Heart left ventricle (tissue), 16 donors: ENCODE measurements around the gene DDA1. TPM values are rescaled to one million over a fixed set of nuclear protein-coding genes. Genes with fewer than 3 reads are reported as not detected.
"Not testable (repeated sequence)": the region's sequence is repeated elsewhere in the genome, so short reads cannot be mapped to it uniquely, and the experiment has no call there.

Source experiments
- ATAC-seq, 4 donors: fragments of 200-7000 bp; cut with Tn5 transposase; one replicate each; pipeline ENCODE4 v1.9.1; 2020 to 2022; ENCODE audit warnings: moderate library complexity in 4 of 4, mild to moderate bottlenecking in 3 of 4, moderate number of reproducible peaks in 1 of 4
- DNase-seq, 5 donors: peaks; one replicate each; pipeline ENCODE4 v3.0.0-alpha.2; 2020
- H3K27ac ChIP-seq, 12 donors: fragments of 200-600 bp; sonication (generic) in 4 of 12; one replicate each; pipeline versions ENCODE4 v1.5.0 to v1.8.0; 2016 to 2022; ENCODE audit warnings: mild to moderate bottlenecking in 2 of 12
- H3K27me3 ChIP-seq, 9 donors: fragments of 200-600 bp; sonication (generic) in 2 of 9; one replicate each; pipeline versions ENCODE4 v1.5.1 to v1.8.0; 2016 to 2022; ENCODE audit warnings: mild to moderate bottlenecking in 3 of 9
- H3K36me3 ChIP-seq, 9 donors: fragments of 200-600 bp; sonication (generic) in 2 of 9; one replicate each; pipeline versions ENCODE4 v1.5.0 to v1.8.0; 2018 to 2022; ENCODE audit warnings: mild to moderate bottlenecking in 2 of 9
- H3K4me1 ChIP-seq, 12 donors: fragments of 200-600 bp; sonication (generic) in 4 of 12; one replicate each; pipeline versions ENCODE4 v1.5.0 to v1.8.0; 2016 to 2022; ENCODE audit warnings: mild to moderate bottlenecking in 3 of 12
- H3K4me3 ChIP-seq, 12 donors: fragments of 200-600 bp; sonication (generic) in 4 of 12; one replicate each; pipeline versions ENCODE4 v1.5.0 to v1.8.0; 2017 to 2022; ENCODE audit warnings: mild to moderate bottlenecking in 9 of 12, moderate library complexity in 4 of 12
- H3K9me3 ChIP-seq, 12 donors: fragments of 200-600 bp; sonication (generic) in 4 of 12; one replicate each; pipeline versions ENCODE4 v1.5.0 to v1.8.0; 2016 to 2022; ENCODE audit warnings: mild to moderate bottlenecking in 1 of 12
- POLR2A ChIP-seq, 2 donors: fragments of 450-650 bp; IDR thresholded peaks; one replicate each; pipeline ENCODE4 v1.6.1; 2017; ENCODE audit warnings: antibody characterized with exemption in 2 of 2, mild to moderate bottlenecking in 2 of 2, moderate library complexity in 2 of 2
- WGBS, 4 donors: extraction: QIAGEN DNeasy Blood & Tissue Kit in 2 of 4; methylation state at CpG; one replicate each; pipeline versions ENCODE4 v1.1.5 to v1.1.7; 2013 to 2018; 5-methylcytosine and 5-hydroxymethylcytosine counted together
- intact Hi-C, 10 donors: fragments of 100-400 bp; cut with DNase I; formaldehyde crosslinking; loops; one replicate each; pipeline versions ENCODE4 v1.11.1 to v1.14.2; 2022
- polyA plus RNA-seq, 2 donors: library from polyadenylated mRNA; stranded (reverse); fragments of 200-250 nt; gene quantifications; one replicate each; pipeline ENCODE4 v1.2.3, GENCODE V29; 2013
- total RNA-seq, 9 donors: library from RNA; depleted of rRNA in 2 of 9; stranded (reverse); fragments of >200 nt in 2 of 9; fragmentation: NEBNext Ultra II Directional in 3 of 9; extraction: Animal tissue kit (Norgen Biotek cat#: 25700) in 3 of 9; gene quantifications; one replicate each; pipeline versions ENCODE4 v1.1.0 to v1.2.4, GENCODE V29; 2016 to 2023
- TF ChIP-seq, protein P1 (sequence below), 12 donors: fragments of 200-600 bp; sonication (generic) in 4 of 12; IDR thresholded peaks; one replicate each; pipeline versions ENCODE4 v1.5.0 to v1.8.0; 2018 to 2022; ENCODE audit warnings: antibody characterized with exemption in 12 of 12, mild to moderate bottlenecking in 5 of 12
- donor health status: ischemic (EF 13 %, LVEDD 7.1; RV severe dilation, severe dysfunction).
- donor health status: healthy with polysubstance abuse.
- donor health status: DM: no; HTN: yes; CAD: no.
- donor health status: DM: no; HTN: no; CAD: no.
- donor health status: ischemic (EF 25% LVEDD 6.9; RV normal size, moderate dysfunction).
- donor health status: ischemic (EF 25% LVEDD 5.7; RV mildly dilated, moderate dysfunction).
- donor health status: healthy.
- donor health status: DM: yes; HTN: yes; CAD: no.
- donor health status: ischemic (EF 35%, LVEDD 5.7; RV mildly dilated, moderate dysfunction).
- donor health status: nonischemic (EF 11% LVEDD 7.7; RV severe dilation, severe dysfunction).
- donor health status: DM: yes; HTN: yes; CAD: no.
- donor health status: PGD.
- donor health status: ischemic (EF 29% LVEDD 5.4; RV normal size, mild dysfunction).
- donor health status: nonischemic (EF 23%, LVEDD 6.1; RV moderate dilation, normal function).

Gene DDA1
- total and polyA plus RNA-seq, 11 donors = 13.9 to 84.6 (median 36.5) TPM

DNA sequence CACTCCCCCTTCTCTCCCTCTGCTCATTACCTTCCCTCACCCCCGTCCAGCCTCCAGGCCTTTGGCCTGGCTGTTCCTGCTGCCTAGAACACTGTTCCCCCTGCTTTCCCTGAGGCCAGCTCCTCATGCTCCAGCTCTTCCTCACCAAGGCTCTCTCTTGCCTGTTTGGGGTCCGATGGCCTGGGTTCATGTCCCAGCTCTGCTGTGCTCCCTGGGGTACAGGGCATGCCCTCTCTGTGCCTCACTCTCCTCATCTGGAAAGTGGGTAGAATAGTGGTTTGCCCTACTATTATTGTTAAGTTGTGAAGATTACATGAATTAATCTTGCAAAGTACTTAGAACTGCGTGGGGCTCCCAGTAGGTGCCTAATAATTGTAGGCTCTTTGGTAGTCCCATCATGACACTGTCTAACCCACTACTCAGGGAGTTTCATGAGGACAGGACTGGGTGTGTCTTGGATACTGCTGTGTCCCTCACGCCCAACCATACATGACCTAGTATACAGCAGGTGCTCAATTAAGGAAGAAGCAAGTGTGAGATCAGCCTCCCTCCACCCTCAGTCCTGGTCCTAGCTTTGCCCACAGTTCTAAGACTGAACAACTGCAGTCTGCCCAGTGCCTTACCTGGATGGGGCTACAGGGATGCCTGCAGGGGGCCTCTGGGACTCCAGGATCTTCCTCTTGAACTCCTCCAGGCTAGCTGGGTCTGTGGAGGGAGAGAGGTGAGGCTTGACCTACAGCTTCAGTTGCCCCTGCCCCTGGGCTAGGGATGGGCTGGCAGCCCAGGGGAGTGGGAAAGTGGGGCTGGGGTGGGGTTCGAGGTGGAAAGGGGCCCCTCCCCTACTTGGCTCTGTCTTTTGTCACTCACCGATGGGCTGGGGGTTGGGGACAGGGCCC lies 50.8 kb downstream of the DDA1 start:
- TF ChIP-seq POLR2A (IDR thresholded peaks at IDR 0.05) = no peak
- TF ChIP-seq, protein P1, sequence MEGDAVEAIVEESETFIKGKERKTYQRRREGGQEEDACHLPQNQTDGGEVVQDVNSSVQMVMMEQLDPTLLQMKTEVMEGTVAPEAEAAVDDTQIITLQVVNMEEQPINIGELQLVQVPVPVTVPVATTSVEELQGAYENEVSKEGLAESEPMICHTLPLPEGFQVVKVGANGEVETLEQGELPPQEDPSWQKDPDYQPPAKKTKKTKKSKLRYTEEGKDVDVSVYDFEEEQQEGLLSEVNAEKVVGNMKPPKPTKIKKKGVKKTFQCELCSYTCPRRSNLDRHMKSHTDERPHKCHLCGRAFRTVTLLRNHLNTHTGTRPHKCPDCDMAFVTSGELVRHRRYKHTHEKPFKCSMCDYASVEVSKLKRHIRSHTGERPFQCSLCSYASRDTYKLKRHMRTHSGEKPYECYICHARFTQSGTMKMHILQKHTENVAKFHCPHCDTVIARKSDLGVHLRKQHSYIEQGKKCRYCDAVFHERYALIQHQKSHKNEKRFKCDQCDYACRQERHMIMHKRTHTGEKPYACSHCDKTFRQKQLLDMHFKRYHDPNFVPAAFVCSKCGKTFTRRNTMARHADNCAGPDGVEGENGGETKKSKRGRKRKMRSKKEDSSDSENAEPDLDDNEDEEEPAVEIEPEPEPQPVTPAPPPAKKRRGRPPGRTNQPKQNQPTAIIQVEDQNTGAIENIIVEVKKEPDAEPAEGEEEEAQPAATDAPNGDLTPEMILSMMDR (IDR thresholded peaks at IDR 0.05) = no peak
- intact Hi-C loops = no loop called here
- no peak for ATAC-seq

GRCh38 chr19:17363852-17364605 lies 54.7 kb downstream of the DDA1 start:
- H3K4me1 ChIP-seq, H3K27me3 ChIP-seq, H3K9me3 ChIP-seq, DNase-seq, H3K27ac ChIP-seq, ATAC-seq, H3K36me3 ChIP-seq, H3K4me3 ChIP-seq, intact Hi-C loops: not testable (repeated sequence)
- WGBS, 4 donors = 91 to 97% (median 94%) methylated on average over 20 of the region's 20 CpGs

More for the DNA sequence above, 50.8 kb downstream of the DDA1 start:
- 81 to 91% (median 87%) methylated on average over 5 to 6 of the region's 6 CpGs for WGBS, 4 donors
- H3K4me3 ChIP-seq = no peak overlapping the region
- no peak for DNase-seq
- no peaks in the 10 kb centered on the region for H3K36me3 ChIP-seq
- no peaks in the 10 kb centered on the region for H3K27me3 ChIP-seq
- peaks cover 0 to 15% (median 0%) of the 10 kb centered on the region in 12 donors for H3K4me1 ChIP-seq
- H3K9me3 ChIP-seq = no peaks in the 10 kb centered on the region
- H3K27ac ChIP-seq = no peak overlapping the region

DNA sequence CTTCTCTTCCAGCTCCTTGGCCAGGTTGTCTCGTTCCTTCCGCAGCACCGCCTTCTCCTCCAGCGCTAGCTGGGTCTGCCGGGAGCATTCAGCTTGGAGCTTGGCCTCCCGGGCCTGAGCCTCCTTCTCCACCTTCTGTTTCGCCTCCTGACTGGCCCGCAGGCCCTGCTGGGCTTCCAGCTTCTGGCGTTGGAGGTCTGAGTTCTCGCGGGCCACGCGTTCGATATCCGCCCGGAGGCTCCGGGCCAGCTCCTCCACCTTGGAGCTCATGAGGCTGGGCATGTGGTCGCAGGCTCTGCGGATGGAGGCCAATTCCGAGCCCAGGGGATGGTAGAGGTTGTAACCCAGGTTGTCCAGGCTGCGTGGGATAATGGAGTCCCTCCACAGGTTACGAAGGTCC lies 56.0 kb downstream of the DDA1 start:
- intact Hi-C loops = no loop called here
- 92 to 97% (median 95%) methylated on average over 21 to 22 of the region's 22 CpGs for WGBS, 4 donors
- DNase-seq (no peak), ATAC-seq (no peak)
- Histone ChIP-seq H3K9me3 (no peaks in the 10 kb centered on the region), H3K27ac (no peak overlapping the region), H3K4me1 (peaks cover 0 to 10% (median 0%) of the 10 kb centered on the region in 12 donors), H3K27me3 (no peaks in the 10 kb centered on the region), H3K4me3 (no peak overlapping the region), H3K36me3 (no peaks in the 10 kb centered on the region)
- TF ChIP-seq POLR2A (IDR thresholded peaks at IDR 0.05) = no peak
- TF ChIP-seq, protein P1 (IDR thresholded peaks at IDR 0.05) = no peak

DNA sequence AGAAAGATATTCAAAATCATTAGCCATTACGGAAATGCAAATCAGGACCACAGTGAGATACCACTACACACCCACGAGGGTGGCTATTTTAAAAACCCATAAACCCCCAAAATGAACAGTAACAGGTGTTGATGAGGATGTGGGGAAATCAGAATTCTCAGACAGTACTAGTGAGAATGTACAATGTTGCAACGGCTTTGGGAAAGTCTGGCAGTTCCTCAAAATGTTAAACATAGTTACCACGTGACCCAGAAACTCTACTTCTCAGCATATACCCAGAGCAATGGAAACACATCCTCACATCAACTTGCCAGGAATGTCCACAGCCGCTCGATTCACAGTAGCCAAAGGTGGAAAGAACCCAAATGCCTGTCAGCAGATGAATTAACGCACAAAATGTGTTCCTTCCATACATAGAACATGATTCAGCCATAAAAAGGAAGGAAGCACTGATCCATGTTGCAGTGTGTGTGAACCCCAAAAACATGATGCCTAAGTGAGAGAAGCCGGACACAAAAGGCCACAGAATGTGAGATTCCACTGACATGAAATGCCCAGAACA lies 60.7 kb downstream of the DDA1 start:
- H3K4me1 ChIP-seq = peaks cover 0 to 13% (median 0%) of the 10 kb centered on the region in 12 donors
- H3K27me3 ChIP-seq = no peaks in the 10 kb centered on the region
- H3K4me3 ChIP-seq = no peak overlapping the region
- H3K27ac ChIP-seq = peak overlapping the region in 1 of 12 donors; percentile 32
- no peak for TF ChIP-seq POLR2A (IDR thresholded peaks at IDR 0.05)
- TF ChIP-seq, protein P1 (IDR thresholded peaks at IDR 0.05) = no peak
- intact Hi-C loops = no loop called here
- DNase-seq (no peak), ATAC-seq (peak; percentile 24 to 59 (median 42))
- H3K9me3 ChIP-seq = no peaks in the 10 kb centered on the region
- H3K36me3 ChIP-seq = no peaks in the 10 kb centered on the region
- 40 to 51% (median 44%) methylated on average over 8 of the region's 8 CpGs for WGBS, 4 donors

Other genes with a start within 250 kb of the DDA1 start
- gene HAUS8, start 234.1 kb upstream of the DDA1 start, total RNA-seq = 1 to 10 TPM; 2.1 to 9.2 (median 4.7) TPM
- 1 to 10 TPM; 4.2 to 5.1 TPM for gene HAUS8, start 234.1 kb upstream of the DDA1 start, polyA plus RNA-seq
- 10 to 100 TPM; 24.2 to 89.4 (median 31.3) TPM for gene MYO9B, start 233.8 kb upstream of the DDA1 start, total RNA-seq
- 10 to 100 TPM; 26.9 to 39.6 TPM for gene MYO9B, start 233.8 kb upstream of the DDA1 start, polyA plus RNA-seq
- gene USE1, start 94.2 kb upstream of the DDA1 start, total RNA-seq = 10 to 100 TPM; 22.5 to 34.4 (median 25.8) TPM
- gene USE1, start 94.2 kb upstream of the DDA1 start, polyA plus RNA-seq = 10 to 100 TPM; 60.6 to 69.6 TPM
- 10 to 100 TPM in 6 of 9 donors, 1 to 10 TPM in 3; 8.7 to 27.2 (median 16.8) TPM for gene OCEL1, start 83.3 kb upstream of the DDA1 start, total RNA-seq
- gene OCEL1, start 83.3 kb upstream of the DDA1 start, polyA plus RNA-seq = 10 to 100 TPM; 15.6 to 35.2 TPM
- gene NR2F6, start 63.6 kb upstream of the DDA1 start, total RNA-seq = 100 to 1,000 TPM in 2 of 9 donors, 10 to 100 TPM in 7; 34.7 to 117 (median 47.0) TPM
- 10 to 100 TPM; 30.8 to 38.3 TPM for gene NR2F6, start 63.6 kb upstream of the DDA1 start, polyA plus RNA-seq
- 10 to 100 TPM in 1 of 9 donors, 1 to 10 TPM in 8; 3.7 to 14.6 (median 7.3) TPM for gene USHBP1, start 44.8 kb upstream of the DDA1 start, total RNA-seq
- 10 to 100 TPM; 11.1 to 12.4 TPM for gene USHBP1, start 44.8 kb upstream of the DDA1 start, polyA plus RNA-seq
- gene BABAM1, start 42.1 kb upstream of the DDA1 start, total RNA-seq = 10 to 100 TPM; 60.9 to 92.4 (median 75.9) TPM
- gene BABAM1, start 42.1 kb upstream of the DDA1 start, polyA plus RNA-seq = 10 to 100 TPM; 67.2 to 73.5 TPM
- gene ANKLE1, start 27.7 kb upstream of the DDA1 start, total RNA-seq = under 1 TPM in 7 of 9 donors, not detected in 2; 0.07 to 0.44 (median 0.23) TPM
- under 1 TPM; 0.08 to 0.36 TPM for gene ANKLE1, start 27.7 kb upstream of the DDA1 start, polyA plus RNA-seq
- 10 to 100 TPM in 5 of 9 donors, 1 to 10 TPM in 4; 7.4 to 21.8 (median 10.3) TPM for gene ABHD8, start 6.1 kb upstream of the DDA1 start, total RNA-seq
- gene ABHD8, start 6.1 kb upstream of the DDA1 start, polyA plus RNA-seq = 10 to 100 TPM; 11.6 to 19.2 TPM
- gene MRPL34, start 3.7 kb upstream of the DDA1 start, total RNA-seq = 100 to 1,000 TPM in 8 of 9 donors, 10 to 100 TPM in 1; 97.8 to 389 (median 174) TPM
- 100 to 1,000 TPM; 296 to 325 TPM for gene MRPL34, start 3.7 kb upstream of the DDA1 start, polyA plus RNA-seq
- gene ANO8, start 25.3 kb downstream of the DDA1 start, total RNA-seq = 10 to 100 TPM in 2 of 9 donors, 1 to 10 TPM in 7; 6.4 to 11.0 (median 7.9) TPM
- 1 to 10 TPM; 4.8 to 8.3 TPM for gene ANO8, start 25.3 kb downstream of the DDA1 start, polyA plus RNA-seq
- 10 to 100 TPM in 7 of 9 donors, 1 to 10 TPM in 2; 6.3 to 20.1 (median 11.3) TPM for gene GTPBP3, start 28.0 kb downstream of the DDA1 start, total RNA-seq
- 10 to 100 TPM in 1 of 2 donors, 1 to 10 TPM in 1; 8.9 to 13.0 TPM for gene GTPBP3, start 28.0 kb downstream of the DDA1 start, polyA plus RNA-seq
- 10 to 100 TPM in 4 of 9 donors, 1 to 10 TPM in 5; 7.1 to 52.8 (median 9.5) TPM for gene PLVAP, start 67.8 kb downstream of the DDA1 start, total RNA-seq
- gene PLVAP, start 67.8 kb downstream of the DDA1 start, polyA plus RNA-seq = 10 to 100 TPM; 26.4 to 50.1 TPM
- under 1 TPM in 2 of 9 donors, not detected in 7; 0.37 to 0.53 TPM for gene CCDC194, start 84.6 kb downstream of the DDA1 start, total RNA-seq
- gene CCDC194, start 84.6 kb downstream of the DDA1 start, polyA plus RNA-seq = under 1 TPM in 1 of 2 donors, not detected in 1; 0.23 TPM
- gene BST2, start 96.1 kb downstream of the DDA1 start, total RNA-seq = 100 to 1,000 TPM in 1 of 9 donors, 10 to 100 TPM in 8; 28.6 to 116 (median 49.4) TPM
- 10 to 100 TPM; 37.1 to 64.1 TPM for gene BST2, start 96.1 kb downstream of the DDA1 start, polyA plus RNA-seq
- gene MVB12A, start 110.5 kb downstream of the DDA1 start, total RNA-seq = 10 to 100 TPM; 11.8 to 41.5 (median 18.5) TPM
- 10 to 100 TPM; 30.7 to 46.5 TPM for gene MVB12A, start 110.5 kb downstream of the DDA1 start, polyA plus RNA-seq
- under 1 TPM in 1 of 9 donors, not detected in 8; 0.52 TPM for gene TMEM221, start 139.1 kb downstream of the DDA1 start, total RNA-seq
- under 1 TPM in 1 of 2 donors, not detected in 1; 0.04 TPM for gene TMEM221, start 139.1 kb downstream of the DDA1 start, polyA plus RNA-seq
- 1 to 10 TPM in 1 of 9 donors, under 1 TPM in 3, not detected in 5; 0.32 to 1.1 (median 0.57) TPM for gene NXNL1, start 151.4 kb downstream of the DDA1 start, total RNA-seq
- gene NXNL1, start 151.4 kb downstream of the DDA1 start, polyA plus RNA-seq = under 1 TPM in 1 of 2 donors, not detected in 1; 0.69 TPM
- 10 to 100 TPM; 32.6 to 70.3 (median 52.7) TPM for gene SLC27A1, start 161.0 kb downstream of the DDA1 start, total RNA-seq
- 10 to 100 TPM; 22.1 to 47.6 TPM for gene SLC27A1, start 161.0 kb downstream of the DDA1 start, polyA plus RNA-seq
- gene PGLS, start 202.1 kb downstream of the DDA1 start, total RNA-seq = 10 to 100 TPM; 15.5 to 57.1 (median 27.0) TPM
- 10 to 100 TPM; 28.8 to 45.9 TPM for gene PGLS, start 202.1 kb downstream of the DDA1 start, polyA plus RNA-seq
- 100 to 1,000 TPM in 1 of 9 donors, 10 to 100 TPM in 8; 23.7 to 117 (median 32.6) TPM for gene COLGALT1, start 246.1 kb downstream of the DDA1 start, total RNA-seq
- gene COLGALT1, start 246.1 kb downstream of the DDA1 start, polyA plus RNA-seq = 10 to 100 TPM; 16.1 to 49.8 TPM